ENCODE data around the gene MALT1. TPM values are rescaled to one million over a fixed set of nuclear protein-coding genes. Genes with fewer than 3 reads are reported as not detected.

Gene MALT1
- polyA plus RNA-seq, 1 donor from 2014 or later: 40.5 TPM

GRCh38 chr18:58670404-58671110 is 708 bp upstream of the MALT1 start:
- TF ChIP-seq RAD21 (conservative IDR thresholded peaks at IDR 0.05) (no peak), EZH2 (IDR thresholded peaks at IDR 0.05; ENCODE audit: borderline replicate concordance, insufficient read depth, low read length, poor library complexity, severe bottlenecking) (no peak), REST (IDR thresholded peaks at IDR 0.05; ENCODE audit: borderline replicate concordance) (no peak), EP300 (conservative IDR thresholded peaks at IDR 0.05; ENCODE audit: poor library complexity, severe bottlenecking) (no peak), CTCF (IDR thresholded peaks at IDR 0.05; ENCODE audit: poor library complexity, severe bottlenecking) (no peak), SMC3 (conservative IDR thresholded peaks at IDR 0.05; ENCODE audit: poor library complexity) (no peak), MXI1 (conservative IDR thresholded peaks at IDR 0.05; ENCODE audit: poor library complexity, severe bottlenecking) (no peak), POLR2AphosphoS5 (IDR thresholded peaks at IDR 0.05) (no peak), TAF1 (IDR thresholded peaks at IDR 0.05; ENCODE audit: low read depth) (no peak)
- peak overlapping the region; percentile 72 for H3K9ac ChIP-seq (ENCODE audit: low read length)
- no peaks in the 10 kb centered on the region for H3K36me3 ChIP-seq (ENCODE audit: insufficient read depth, low read length)
- peaks cover 14% of the 10 kb centered on the region for H3K79me2 ChIP-seq (replicated peaks; ENCODE audit: insufficient read depth, low read length)
- no peak overlapping the region for H3K27ac ChIP-seq (ENCODE audit: low read length)
- H3K4me3 ChIP-seq (ENCODE audit: low read length): peak overlapping the region; percentile 77
- H3K4me2 ChIP-seq (ENCODE audit: low read length): peak overlapping the region; percentile 59
- no peaks in the 10 kb centered on the region for H3K27me3 ChIP-seq (ENCODE audit: insufficient read depth, low read depth, low read length)
- no peaks in the 10 kb centered on the region for H3K9me3 ChIP-seq (ENCODE audit: low read length)
- peaks cover 7% of the 10 kb centered on the region for H3F3A ChIP-seq (ENCODE audit: insufficient read depth, low read length, poor library complexity, severe bottlenecking)
- no peaks in the 10 kb centered on the region for H4K20me1 ChIP-seq (ENCODE audit: insufficient read depth)
- peak overlapping the region; percentile 45 for H2AFZ ChIP-seq (ENCODE audit: low read depth, low read length)
- H3K9me2 ChIP-seq (ENCODE audit: insufficient read depth, low read length): no peaks in the 10 kb centered on the region

- Histone ChIP-seq H3K27me3 (ENCODE audit: insufficient read depth, low read depth, low read length) (no peaks in the 10 kb centered on the region), H3F3A (ENCODE audit: insufficient read depth, low read length, poor library complexity, severe bottlenecking) (peaks cover 7% of the 10 kb centered on the region), H3K4me2 (ENCODE audit: low read length) (peak overlapping the region; percentile 29), H3K9ac (ENCODE audit: low read length) (peak overlapping the region; percentile 72), H3K27ac (ENCODE audit: low read length) (peak overlapping the region; percentile 34), H3K9me2 (ENCODE audit: insufficient read depth, low read length) (no peaks in the 10 kb centered on the region), H3K9me3 (ENCODE audit: low read length) (no peaks in the 10 kb centered on the region), H3K36me3 (ENCODE audit: insufficient read depth, low read length) (no peaks in the 10 kb centered on the region), H2AFZ (ENCODE audit: low read depth, low read length) (peak overlapping the region; percentile 65), H3K79me2 (replicated peaks; ENCODE audit: insufficient read depth, low read length) (peaks cover 14% of the 10 kb centered on the region), H3K4me3 (ENCODE audit: low read length) (peak overlapping the region; percentile 77), H4K20me1 (ENCODE audit: insufficient read depth) (no peaks in the 10 kb centered on the region)
- TF ChIP-seq CTCF (IDR thresholded peaks at IDR 0.05; ENCODE audit: poor library complexity, severe bottlenecking): peak; percentile 63
- no peak for TF ChIP-seq EP300 (conservative IDR thresholded peaks at IDR 0.05; ENCODE audit: poor library complexity, severe bottlenecking)
- TF ChIP-seq EZH2 (IDR thresholded peaks at IDR 0.05; ENCODE audit: borderline replicate concordance, insufficient read depth, low read length, poor library complexity, severe bottlenecking): no peak
- TF ChIP-seq RAD21 (conservative IDR thresholded peaks at IDR 0.05): peak; percentile 8
- no peak for TF ChIP-seq SMC3 (conservative IDR thresholded peaks at IDR 0.05; ENCODE audit: poor library complexity)
- no peak for TF ChIP-seq REST (IDR thresholded peaks at IDR 0.05; ENCODE audit: borderline replicate concordance)
- no peak for TF ChIP-seq TAF1 (IDR thresholded peaks at IDR 0.05; ENCODE audit: low read depth)
- TF ChIP-seq POLR2AphosphoS5 (IDR thresholded peaks at IDR 0.05): no peak
- TF ChIP-seq MXI1 (conservative IDR thresholded peaks at IDR 0.05; ENCODE audit: poor library complexity, severe bottlenecking): no peak
These were observed 633 bp downstream of the MALT1 start for GRCh38 chr18:58671632-58672564.
